ENCODE results near the gene DNAJC11. TPM values are rescaled to one million over a fixed set of nuclear protein-coding genes. Genes with fewer than 3 reads are reported as not detected.

The DNAJC11 gene
- total RNA-seq, 2 donors from 2014 or later: 64.7 to 71.1 TPM

- no peaks in the 10 kb centered on the region for H3K4me1 ChIP-seq (ENCODE audit: control insufficient read depth, insufficient read depth, low read length)
- peak; percentile 79 for DNase-seq
- H3K27ac Mint-ChIP-seq: no peak overlapping the region
- H3K9me3 ChIP-seq (ENCODE audit: control insufficient read depth, low read length): no peaks in the 10 kb centered on the region
- H3K4me3 ChIP-seq (ENCODE audit: low read length): peak overlapping the region; percentile 71
- H3K27me3 ChIP-seq (ENCODE audit: control insufficient read depth, insufficient read depth, low read length, poor library complexity, severe bottlenecking): no peaks in the 10 kb centered on the region
- no peak for TF ChIP-seq CTCF (conservative IDR thresholded peaks at IDR 0.05)
- H3K27ac ChIP-seq (ENCODE audit: low read depth, low read length): peak overlapping the region; percentile 44
- H3K36me3 Mint-ChIP-seq (ENCODE audit: low read depth): peaks cover 20% of the 10 kb centered on the region
- peaks cover 9% of the 10 kb centered on the region for H3K4me1 Mint-ChIP-seq
- peaks cover 5% of the 10 kb centered on the region for H3K27me3 Mint-ChIP-seq (ENCODE audit: insufficient read depth)
- no peaks in the 10 kb centered on the region for H3K9me3 Mint-ChIP-seq
- H3K36me3 ChIP-seq (ENCODE audit: control insufficient read depth, insufficient read depth, low read length): peaks cover 26% of the 10 kb centered on the region
- 0% methylated on average over 22 to 108 of the region's 117 CpGs for WGBS, 2 experiments (ENCODE audit: insufficient coverage in 1 of 2, insufficient read length in 1 of 2)
- H3K9ac ChIP-seq (ENCODE audit: extremely low read depth, low read length, poor library complexity, severe bottlenecking): peak overlapping the region; percentile 51
- peak overlapping the region; percentile 74 for H3K4me3 Mint-ChIP-seq
Measured at GRCh38 chr1:6614019-6614928, 87.3 kb downstream of the DNAJC11 start.

- peak within 1 kb of the TSS; percentile 63 for H3K27ac ChIP-seq (ENCODE audit: low read depth, low read length)
- Mint-ChIP-seq H3K27me3 (ENCODE audit: insufficient read depth) (peaks cover 5% of the 10 kb centered on the region), H3K4me1 (peaks cover 9% of the 10 kb centered on the region), H3K36me3 (ENCODE audit: low read depth) (peaks cover 13% of the 10 kb centered on the region), H3K4me3 (peak within 1 kb of the TSS; percentile 74), H3K9me3 (no peaks in the 10 kb centered on the region), H3K27ac (peak within 1 kb of the TSS; percentile 77)
- H3K4me3 ChIP-seq (ENCODE audit: low read length): peak within 1 kb of the TSS; percentile 95
- 0% methylated on average over 2 to 84 of the region's 84 CpGs for WGBS, 2 experiments (ENCODE audit: insufficient coverage in 1 of 2, insufficient read length in 1 of 2)
- TF ChIP-seq CTCF (conservative IDR thresholded peaks at IDR 0.05): no peak
- H3K4me1 ChIP-seq (ENCODE audit: control insufficient read depth, insufficient read depth, low read length): no peaks in the 10 kb centered on the region
- no peaks in the 10 kb centered on the region for H3K27me3 ChIP-seq (ENCODE audit: control insufficient read depth, insufficient read depth, low read length, poor library complexity, severe bottlenecking)
- H3K36me3 ChIP-seq (ENCODE audit: control insufficient read depth, insufficient read depth, low read length): peaks cover 18% of the 10 kb centered on the region
- H3K9ac ChIP-seq (ENCODE audit: extremely low read depth, low read length, poor library complexity, severe bottlenecking): peak within 1 kb of the TSS; percentile 54
- DNase-seq: peak; percentile 100
- no peaks in the 10 kb centered on the region for H3K9me3 ChIP-seq (ENCODE audit: control insufficient read depth, low read length)
Measured at GRCh38 chr1:6613361-6614018, 88.1 kb downstream of the DNAJC11 start, which contains the start of gene PHF13. Gene PHF13 (plus strand): TSS chr1:6613731. CDS start chr1:6614067, 336 bp downstream.

GRCh38 chr1:6612641-6613360, 88.8 kb downstream of the DNAJC11 start:
- H3K4me1 ChIP-seq (ENCODE audit: control insufficient read depth, insufficient read depth, low read length): no peaks in the 10 kb centered on the region
- no peaks in the 10 kb centered on the region for H3K9me3 ChIP-seq (ENCODE audit: control insufficient read depth, low read length)
- peak overlapping the region; percentile 63 for H3K27ac ChIP-seq (ENCODE audit: low read depth, low read length)
- H3K27me3 Mint-ChIP-seq (ENCODE audit: insufficient read depth): peaks cover 5% of the 10 kb centered on the region
- peak overlapping the region; percentile 74 for H3K4me3 Mint-ChIP-seq
- H3K9me3 Mint-ChIP-seq: no peaks in the 10 kb centered on the region
- TF ChIP-seq CTCF (conservative IDR thresholded peaks at IDR 0.05): no peak
- DNase-seq: no peak
- H3K27me3 ChIP-seq (ENCODE audit: control insufficient read depth, insufficient read depth, low read length, poor library complexity, severe bottlenecking): no peaks in the 10 kb centered on the region
- peak overlapping the region; percentile 77 for H3K27ac Mint-ChIP-seq
- H3K4me3 ChIP-seq (ENCODE audit: low read length): peak overlapping the region; percentile 95
- H3K4me1 Mint-ChIP-seq: peaks cover 9% of the 10 kb centered on the region
- H3K36me3 ChIP-seq (ENCODE audit: control insufficient read depth, insufficient read depth, low read length): peaks cover 15% of the 10 kb centered on the region
- H3K9ac ChIP-seq (ENCODE audit: extremely low read depth, low read length, poor library complexity, severe bottlenecking): peak overlapping the region; percentile 54
- 1 to 2% methylated on average over 25 to 67 of the region's 67 CpGs for WGBS, 2 experiments (ENCODE audit: insufficient coverage in 1 of 2, insufficient read length in 1 of 2)
- H3K36me3 Mint-ChIP-seq (ENCODE audit: low read depth): peaks cover 11% of the 10 kb centered on the region

Data from endodermal cell (in vitro differentiated cells).